OCI-LY3 (cell line): ENCODE data around the gene ZNF726.
"Not testable (repeated sequence)": the region's sequence is repeated elsewhere in the genome, so short reads cannot be mapped to it uniquely, and the experiment has no call there.

ENCODE experiments used
- H2AFZ ChIP-seq: fragments of 200-600, 300-600 bp; shearing (Covaris generic); 2 replicates; pipeline ENCODE4 v1.6.0; 2014; ENCODE audit warnings: antibody characterized with exemption, low read depth, low read length
- H3K27ac ChIP-seq: fragments of 200-600, 300-600 bp; sonication (generic); 2 replicates; pipeline ENCODE4 v1.5.1; 2014; ENCODE audit warnings: mild to moderate bottlenecking, low read length, moderate library complexity, mixed read lengths
- H3K27me3 ChIP-seq: fragments of 200-600, 300-600 bp; sonication (generic); 2 replicates; pipeline ENCODE4 v1.6.1; 2014; ENCODE audit warnings: low read depth, low read length, mixed read lengths
- H3K36me3 ChIP-seq: fragments of 200-600, 300-600 bp; sonication (generic); replicated peaks from 2 replicates; pipeline ENCODE3; 2014; ENCODE audit warnings: low read depth, low read length, mixed read lengths
- H3K4me1 ChIP-seq: fragments of 300-600, 200-600 bp; sonication (generic); 2 replicates; pipeline ENCODE4 v1.6.1; 2014; ENCODE audit warnings: low read length, mixed read lengths
- H3K4me2 ChIP-seq: fragments of 200-600, 300-600 bp; sonication (generic); 2 replicates; pipeline ENCODE4 v1.6.1; 2014; ENCODE audit warnings: low read length, mixed read lengths
- H3K4me3 ChIP-seq: fragments of 300-600, 200-600 bp; sonication (generic); 2 replicates; pipeline ENCODE4 v1.5.1; 2014; ENCODE audit warnings: antibody characterized with exemption, mild to moderate bottlenecking, low read length, moderate library complexity
- H3K79me2 ChIP-seq: fragments of 300-600, 200-600 bp; shearing (Covaris generic); 2 replicates; pipeline ENCODE4 v1.6.1; 2014; ENCODE audit warnings: mild to moderate bottlenecking, low read length, mixed read lengths
- H3K9ac ChIP-seq: fragments of 300-600, 200-600 bp; shearing (Covaris generic); 2 replicates; pipeline ENCODE4 v1.6.0; 2014; ENCODE audit warnings: mild to moderate bottlenecking, low read length, moderate library complexity
- H3K9me3 ChIP-seq: fragments of 200-600, 300-600 bp; shearing (Covaris generic); 2 replicates; pipeline ENCODE4 v1.6.1; 2014; ENCODE audit warnings: low read length, mixed read lengths; ENCODE audit not compliant: insufficient read depth
- H4K20me1 ChIP-seq: fragments of 200-600, 300-600 bp; sonication (generic); 2 replicates; pipeline ENCODE4 v1.6.1; 2016; ENCODE audit warnings: low read length, mixed read lengths; ENCODE audit not compliant: insufficient read depth
- EZH2phosphoT487 ChIP-seq: fragments of 200-600 bp; shearing (Covaris generic); IDR thresholded peaks from 2 replicates; pipeline ENCODE4 v1.6.1; 2018; ENCODE audit warnings: antibody characterized with exemption, mixed run types, low read depth
- TF ChIP-seq, protein P1 (sequence below): fragments of 200-600, 300-600 bp; sonication (generic); IDR thresholded peaks from 2 replicates; pipeline ENCODE4 v1.5.1; 2014; ENCODE audit warnings: antibody characterized with exemption, low read length, low read depth

Gene ZNF726

GRCh38 chr19:23916991-23917390, 2.3 kb downstream of the ZNF726 start:
- Histone ChIP-seq H3K9me3 (peaks cover 10% of the 10 kb centered on the region; the same call in 1 of the 2 replicates), H3K4me1 (no peaks in the 10 kb centered on the region), H3K79me2 (peaks cover 21% of the 10 kb centered on the region), H3K27ac (no peak overlapping the region), H4K20me1 (no peaks in the 10 kb centered on the region), H3K4me2 (no peak overlapping the region), H3K9ac (no peak overlapping the region), H2AFZ (no peak overlapping the region), H3K27me3 (no peaks in the 10 kb centered on the region), H3K36me3 (peaks cover 36% of the 10 kb centered on the region), H3K4me3 (no peak overlapping the region)
- no peak for TF ChIP-seq EZH2phosphoT487
- TF ChIP-seq, protein P1, sequence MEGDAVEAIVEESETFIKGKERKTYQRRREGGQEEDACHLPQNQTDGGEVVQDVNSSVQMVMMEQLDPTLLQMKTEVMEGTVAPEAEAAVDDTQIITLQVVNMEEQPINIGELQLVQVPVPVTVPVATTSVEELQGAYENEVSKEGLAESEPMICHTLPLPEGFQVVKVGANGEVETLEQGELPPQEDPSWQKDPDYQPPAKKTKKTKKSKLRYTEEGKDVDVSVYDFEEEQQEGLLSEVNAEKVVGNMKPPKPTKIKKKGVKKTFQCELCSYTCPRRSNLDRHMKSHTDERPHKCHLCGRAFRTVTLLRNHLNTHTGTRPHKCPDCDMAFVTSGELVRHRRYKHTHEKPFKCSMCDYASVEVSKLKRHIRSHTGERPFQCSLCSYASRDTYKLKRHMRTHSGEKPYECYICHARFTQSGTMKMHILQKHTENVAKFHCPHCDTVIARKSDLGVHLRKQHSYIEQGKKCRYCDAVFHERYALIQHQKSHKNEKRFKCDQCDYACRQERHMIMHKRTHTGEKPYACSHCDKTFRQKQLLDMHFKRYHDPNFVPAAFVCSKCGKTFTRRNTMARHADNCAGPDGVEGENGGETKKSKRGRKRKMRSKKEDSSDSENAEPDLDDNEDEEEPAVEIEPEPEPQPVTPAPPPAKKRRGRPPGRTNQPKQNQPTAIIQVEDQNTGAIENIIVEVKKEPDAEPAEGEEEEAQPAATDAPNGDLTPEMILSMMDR, result no peak

GRCh38 chr19:23917856-23918255, 3.2 kb downstream of the ZNF726 start:
- peaks cover 10% of the 10 kb centered on the region; the same call in 1 of the 2 replicates for H3K9me3 ChIP-seq
- H3K79me2 ChIP-seq, result peaks cover 21% of the 10 kb centered on the region
- no peaks in the 10 kb centered on the region for H4K20me1 ChIP-seq
- no peaks in the 10 kb centered on the region for H3K27me3 ChIP-seq
- no peak overlapping the region for H2AFZ ChIP-seq
- H3K4me1 ChIP-seq, result no peaks in the 10 kb centered on the region
- H3K4me3 ChIP-seq, result no peak overlapping the region
- H3K36me3 ChIP-seq, result peaks cover 41% of the 10 kb centered on the region
- H3K9ac ChIP-seq, result no peak overlapping the region
- no peak overlapping the region for H3K27ac ChIP-seq
- no peak overlapping the region for H3K4me2 ChIP-seq
- no peak for TF ChIP-seq EZH2phosphoT487
- TF ChIP-seq, protein P1, result no peak

DNA sequence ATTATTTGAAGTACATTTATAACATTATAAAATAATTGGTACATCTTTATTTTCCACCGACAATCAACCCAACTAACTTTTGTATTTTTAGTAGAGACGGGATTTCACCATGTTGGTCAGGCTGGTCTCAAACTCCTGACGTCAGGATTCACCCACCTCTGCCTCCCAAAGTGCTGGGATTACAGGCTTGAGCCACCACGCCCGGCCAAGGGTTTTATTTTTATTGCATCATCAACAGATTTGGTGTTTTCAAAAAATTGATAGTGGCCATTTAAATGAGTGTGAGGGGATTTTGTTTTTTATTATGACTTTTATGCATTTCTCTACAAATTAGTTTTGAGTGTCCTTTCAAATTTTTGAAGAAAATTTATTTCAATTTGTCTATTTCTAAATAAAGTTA, 10.6 kb downstream of the ZNF726 start:
- H3K36me3 ChIP-seq, result peaks cover 40% of the 10 kb centered on the region

DNA sequence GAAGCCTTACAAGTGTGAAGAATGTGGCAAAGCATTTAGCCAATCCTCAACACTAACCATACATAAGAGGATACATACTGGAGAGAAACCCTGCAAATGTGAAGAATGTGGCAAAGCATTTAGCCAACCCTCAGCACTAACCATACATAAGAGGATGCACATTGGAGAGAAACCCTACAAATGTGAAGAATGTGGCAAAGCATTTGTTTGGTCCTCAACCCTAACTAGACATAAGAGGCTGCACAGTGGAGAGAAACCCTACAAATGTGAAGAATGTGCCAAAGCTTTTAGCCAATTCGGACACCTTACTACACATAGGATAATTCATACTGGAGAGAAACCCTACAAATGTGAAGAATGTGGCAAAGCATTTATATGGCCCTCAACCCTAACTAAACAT, 18.2 kb downstream of the ZNF726 start:
- H3K27me3 ChIP-seq, result no peaks in the 10 kb centered on the region
- no peak overlapping the region for H3K4me2 ChIP-seq
- no peak for TF ChIP-seq EZH2phosphoT487
- TF ChIP-seq, protein P1, result no peak
- H3K9me3 ChIP-seq, result peaks cover 20% of the 10 kb centered on the region
- no peak overlapping the region for H3K27ac ChIP-seq
- H2AFZ ChIP-seq, result no peak overlapping the region
- H3K4me1 ChIP-seq, result no peaks in the 10 kb centered on the region
- H3K9ac ChIP-seq, result no peak overlapping the region
- H3K36me3 ChIP-seq, result peaks cover 25% of the 10 kb centered on the region
- no peaks in the 10 kb centered on the region for H3K79me2 ChIP-seq
- no peak overlapping the region for H3K4me3 ChIP-seq
- H4K20me1 ChIP-seq, result no peaks in the 10 kb centered on the region

More for the DNA sequence above, 10.6 kb downstream of the ZNF726 start:
- H4K20me1 ChIP-seq, result no peaks in the 10 kb centered on the region
- no peak overlapping the region for H3K4me2 ChIP-seq
- no peaks in the 10 kb centered on the region for H3K79me2 ChIP-seq
- no peak overlapping the region for H3K9ac ChIP-seq
- H3K9me3 ChIP-seq, result no peaks in the 10 kb centered on the region
- no peaks in the 10 kb centered on the region for H3K27me3 ChIP-seq
- no peak overlapping the region for H3K27ac ChIP-seq
- TF ChIP-seq, protein P1, result no peak
- no peak for TF ChIP-seq EZH2phosphoT487
- H3K4me3 ChIP-seq, result no peak overlapping the region
- no peak overlapping the region for H2AFZ ChIP-seq
- no peaks in the 10 kb centered on the region for H3K4me1 ChIP-seq

DNA sequence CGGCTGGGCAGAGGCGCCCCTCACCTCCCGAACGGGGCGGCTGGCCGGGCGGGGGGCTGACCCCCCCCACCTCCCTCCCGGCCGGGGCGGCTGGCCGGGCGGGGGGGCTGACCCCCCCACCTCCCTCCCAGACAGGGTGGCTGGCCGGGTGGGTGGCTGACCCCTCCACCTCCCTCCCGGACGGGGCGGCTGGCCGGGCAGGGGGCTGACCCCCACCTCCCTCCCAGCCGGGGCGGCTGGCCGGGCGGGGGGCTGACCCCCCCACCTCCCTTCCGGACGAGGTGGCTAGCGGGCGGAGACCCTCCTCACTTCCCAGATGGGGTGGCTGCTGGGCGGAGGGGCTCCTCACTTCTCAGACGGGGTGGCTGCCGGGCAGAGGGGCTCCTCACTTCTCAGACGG, 22.3 kb downstream of the ZNF726 start:
- not testable (repeated sequence) for H3K4me1 ChIP-seq, H3K4me2 ChIP-seq, H3K9ac ChIP-seq, H3K27me3 ChIP-seq, H3K36me3 ChIP-seq, H3K27ac ChIP-seq, H3K4me3 ChIP-seq, H3K79me2 ChIP-seq, H4K20me1 ChIP-seq, H2AFZ ChIP-seq
- peaks cover 16% of the 10 kb centered on the region for H3K9me3 ChIP-seq
